ENCODE measurements around the gene TICAM1. TPM values are rescaled to one million over a fixed set of nuclear protein-coding genes. Genes with fewer than 3 reads are reported as not detected.
"Not testable (repeated sequence)": the region's sequence is repeated elsewhere in the genome, so short reads cannot be mapped to it uniquely, and the experiment has no call there.

TICAM1 gene
- total and polyA plus RNA-seq, 2 of the 13 experiments (the other 11 are each of a cell fraction or from before 2014, with no cell fraction given) = 0.33 to 0.95 TPM

- Histone ChIP-seq H3K27ac (ENCODE audit: extremely low read length, insufficient read depth, low read length) (no peak overlapping the region), H3K27me3 (ENCODE audit: control insufficient read depth in 1 of 2, insufficient read depth in 2 of 2, low read length in 2 of 2) (no peaks in the 10 kb centered on the region), H3K4me3 (replicated peaks in 1 of 3; ENCODE audit: insufficient read depth in 1 of 3, low read depth in 2 of 3, low read length in 3 of 3) (no peak overlapping the region), H3K9ac (ENCODE audit: insufficient read depth, low read depth, low read length) (no peak overlapping the region), H3K79me2 (ENCODE audit: insufficient read depth, low read length) (peaks cover 12% of the 10 kb centered on the region), H4K20me1 (ENCODE audit: insufficient read depth, low read length) (no peaks in the 10 kb centered on the region), H3K9me3 (ENCODE audit: low read length) (no peaks in the 10 kb centered on the region), H3K36me3 (replicated peaks in 1 of 2; ENCODE audit: control insufficient read depth in 1 of 2, insufficient read depth in 2 of 2, low read length in 2 of 2) (0 out of 5 replicates have a peak, but pooled peaks cover 0 to 4% of the 10 kb centered on the region in 2 experiments), H3K4me1 (ENCODE audit: insufficient read depth, low read length) (peaks cover 27% of the 10 kb centered on the region), H3K4me2 (ENCODE audit: low read depth, low read length) (no peak overlapping the region), H2AFZ (ENCODE audit: low read length) (no peak overlapping the region)
- BruUV-seq (replicated peaks) = no TSS peak
- TF ChIP-seq HHEX (CRISPR knock-in tag; IDR thresholded peaks at IDR 0.05) (no peak), RBAK (CRISPR knock-in tag; IDR thresholded peaks at IDR 0.05) (no peak), ZNF550 (CRISPR knock-in tag; IDR thresholded peaks at IDR 0.05; ENCODE audit: borderline replicate concordance) (no peak), TRIM24 (CRISPR knock-in tag; IDR thresholded peaks at IDR 0.05) (no peak), GATA4 (IDR thresholded peaks at IDR 0.05; ENCODE audit: borderline replicate concordance, low read depth) (no peak), ETV5 (CRISPR knock-in tag; IDR thresholded peaks at IDR 0.05; ENCODE audit: borderline replicate concordance) (no peak), NR2C2 (CRISPR knock-in tag; IDR thresholded peaks at IDR 0.05; ENCODE audit: borderline replicate concordance) (no peak)
- WGBS (ENCODE audit: low lambda C conversion rate) = 50% methylated on average over 5 of the region's 5 CpGs
- in situ Hi-C loops (cut with HindIII; ENCODE audit: extremely low pct_ligation_motif_present, low pct_unique_long_range_greater_than_20kb) = no loop called here
- intact Hi-C loops (cut with micrococcal nuclease; ENCODE audit: unreplicated experiment) = no loop called here
- DNase-seq (ENCODE audit: low spot score) (no peak), ATAC-seq (no peak), FAIRE-seq (no peak)
- POLR2A ChIA-PET = no interaction called here
- CTCF ChIA-PET (ENCODE audit: low intra/inter-chr PET ratio, low total read pairs) = no interaction called here
Observed at GRCh38 chr19:4832776-4833175, 1.3 kb upstream of the TICAM1 start.

- Histone ChIP-seq H3K27ac (ENCODE audit: extremely low read length, insufficient read depth, low read length) (peak overlapping the region; percentile 50), H3K4me3 (replicated peaks in 1 of 3; ENCODE audit: insufficient read depth in 1 of 3, low read depth in 2 of 3, low read length in 3 of 3) (peak overlapping the region; percentile 85 to 96 (median 88)), H3K4me1 (ENCODE audit: insufficient read depth, low read length) (peaks cover 27% of the 10 kb centered on the region), H3K4me2 (ENCODE audit: low read depth, low read length) (peak overlapping the region; percentile 96), H3K79me2 (ENCODE audit: insufficient read depth, low read length) (peaks cover 12% of the 10 kb centered on the region), H3K9ac (ENCODE audit: insufficient read depth, low read depth, low read length) (peak overlapping the region; percentile 83)
- ATAC-seq; intact Hi-C loops (cut with micrococcal nuclease; ENCODE audit: unreplicated experiment); FAIRE-seq; H3K9me3 ChIP-seq (ENCODE audit: low read length); H4K20me1 ChIP-seq (ENCODE audit: insufficient read depth, low read length); DNase-seq (ENCODE audit: low spot score); H3K36me3 ChIP-seq (replicated peaks in 1 of 2; ENCODE audit: control insufficient read depth in 1 of 2, insufficient read depth in 2 of 2, low read length in 2 of 2); H2AFZ ChIP-seq (ENCODE audit: low read length); BruUV-seq (replicated peaks); in situ Hi-C loops (cut with HindIII; ENCODE audit: extremely low pct_ligation_motif_present, low pct_unique_long_range_greater_than_20kb); H3K27me3 ChIP-seq (ENCODE audit: control insufficient read depth in 1 of 2, insufficient read depth in 2 of 2, low read length in 2 of 2): not testable (repeated sequence)
- 17% methylated on average over 9 of the region's 9 CpGs for WGBS (ENCODE audit: low lambda C conversion rate)
- peak; percentile 63; the same call in 1 of the 2 replicates for TF ChIP-seq ZNF460 (CRISPR knock-in tag; IDR thresholded peaks at IDR 0.05; ENCODE audit: borderline replicate concordance)
- TF ChIP-seq ZNF30 (CRISPR knock-in tag; IDR thresholded peaks at IDR 0.05) = 0 out of 2 replicates have a peak, but pooled peaks have one; percentile 11
- TF ChIP-seq ZFP82 (CRISPR knock-in tag; IDR thresholded peaks at IDR 0.05; ENCODE audit: borderline replicate concordance) = 0 out of 2 replicates have a peak, but pooled peaks have one; percentile 13
- 0 out of 2 replicates have a peak, but pooled peaks have one; percentile 3 for TF ChIP-seq YEATS2 (CRISPR knock-in tag; IDR thresholded peaks at IDR 0.05; ENCODE audit: borderline replicate concordance)
- TF ChIP-seq CEBPG (CRISPR knock-in tag; IDR thresholded peaks at IDR 0.05) = peak; percentile 57
- 0 out of 2 replicates have a peak, but pooled peaks have one; percentile 14 for TF ChIP-seq ZMYM2 (CRISPR knock-in tag; IDR thresholded peaks at IDR 0.05)
- POLR2A ChIA-PET = interaction anchor here (2.4 kb wide), 1 partner anchor 13 kb away, joined by 7 read pairs; no protein-coding TSS in a partner anchor
- CTCF ChIA-PET (ENCODE audit: low intra/inter-chr PET ratio, low total read pairs) = interaction anchor here (1.2 kb wide), 1 partner anchor 22 kb away, joined by 3 read pairs; no protein-coding TSS in a partner anchor
Observed at GRCh38 chr19:4831979-4832340, 448 bp upstream of the TICAM1 start.

Measured in HepG2 (cell line).